GM19239 (cell line): ENCODE data around the gene C1QTNF8.

Experiments
- DNase-seq: peaks from one replicate; pipeline ENCODE4 v3.0.0; 2011; ENCODE audit warnings: low spot score; ENCODE audit not compliant: insufficient read length
- FAIRE-seq: peaks from 2 replicates; lab custom pipeline; 2011; peaks lifted over from hg19 to GRCh38; lab: Jason Lieb, UNC

The C1QTNF8 gene, protein sequence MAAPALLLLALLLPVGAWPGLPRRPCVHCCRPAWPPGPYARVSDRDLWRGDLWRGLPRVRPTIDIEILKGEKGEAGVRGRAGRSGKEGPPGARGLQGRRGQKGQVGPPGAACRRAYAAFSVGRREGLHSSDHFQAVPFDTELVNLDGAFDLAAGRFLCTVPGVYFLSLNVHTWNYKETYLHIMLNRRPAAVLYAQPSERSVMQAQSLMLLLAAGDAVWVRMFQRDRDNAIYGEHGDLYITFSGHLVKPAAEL

GRCh38 chr16:1096169-1097082 lies at the start of gene C1QTNF8:
Gene C1QTNF8, minus strand, starts transcription at chr16:1096244. Its CDS starts 1,322 bp downstream, at chr16:1094922.
- FAIRE-seq (no peak), DNase-seq (no peak)

GRCh38 chr16:1145383-1146100 lies 49.5 kb upstream of the C1QTNF8 start:
- DNase-seq: no peak
- no peak for FAIRE-seq

DNA sequence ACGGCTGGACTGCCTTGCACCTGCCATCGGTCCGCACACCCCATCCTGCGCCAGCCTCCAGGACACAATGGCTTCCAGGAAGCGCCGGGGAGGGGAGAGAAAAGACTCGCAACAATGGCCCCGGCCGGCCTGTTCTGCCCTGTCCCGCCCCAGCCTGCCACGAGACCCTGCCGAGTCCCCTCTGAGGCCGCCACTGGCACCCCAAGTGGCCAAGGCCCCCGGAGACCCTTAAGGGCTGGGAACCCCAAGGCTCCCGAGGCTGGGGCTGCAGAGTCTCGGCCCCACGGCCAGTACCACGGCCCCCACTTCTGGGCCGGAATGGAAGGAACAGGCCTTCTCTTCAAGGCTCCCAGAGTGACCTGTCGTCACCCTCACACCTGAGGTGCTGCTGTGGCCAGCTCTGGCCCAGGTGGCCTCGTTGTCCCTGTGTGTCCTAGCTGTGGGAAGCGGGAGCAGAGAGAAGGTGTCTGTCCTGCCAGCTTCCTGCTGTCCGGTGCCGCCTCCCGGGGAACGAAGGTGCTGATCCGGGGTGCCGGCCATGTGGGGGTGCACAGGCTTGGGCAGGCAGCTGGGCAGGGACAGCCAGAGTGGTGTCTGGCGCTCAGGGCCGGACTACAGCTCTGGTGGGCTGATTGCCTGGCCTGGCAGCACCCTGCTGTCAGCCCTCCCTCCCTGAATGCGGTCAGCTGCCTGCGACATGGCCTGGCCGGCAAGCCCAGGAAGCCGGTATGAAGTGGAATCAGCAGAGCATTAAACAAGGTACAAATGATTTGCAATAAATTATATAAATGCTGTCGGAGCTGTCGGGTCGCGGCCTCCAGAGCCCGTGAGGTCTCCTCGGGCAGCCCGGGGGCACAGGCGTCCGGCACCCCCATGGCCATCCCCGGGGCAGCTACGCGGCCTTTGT lies 48.7 kb upstream of the C1QTNF8 start:
- FAIRE-seq (no peak), DNase-seq (no peak)

- no peak for FAIRE-seq
- no peak for DNase-seq
These were observed 47.9 kb upstream of the C1QTNF8 start for GRCh38 chr16:1143761-1144450.

- DNase-seq (no peak), FAIRE-seq (no peak)
These were observed 46.9 kb upstream of the C1QTNF8 start for GRCh38 chr16:1142911-1143310.

- FAIRE-seq (no peak), DNase-seq (no peak)
These were observed 45.7 kb upstream of the C1QTNF8 start for GRCh38 chr16:1141716-1142115.

DNA sequence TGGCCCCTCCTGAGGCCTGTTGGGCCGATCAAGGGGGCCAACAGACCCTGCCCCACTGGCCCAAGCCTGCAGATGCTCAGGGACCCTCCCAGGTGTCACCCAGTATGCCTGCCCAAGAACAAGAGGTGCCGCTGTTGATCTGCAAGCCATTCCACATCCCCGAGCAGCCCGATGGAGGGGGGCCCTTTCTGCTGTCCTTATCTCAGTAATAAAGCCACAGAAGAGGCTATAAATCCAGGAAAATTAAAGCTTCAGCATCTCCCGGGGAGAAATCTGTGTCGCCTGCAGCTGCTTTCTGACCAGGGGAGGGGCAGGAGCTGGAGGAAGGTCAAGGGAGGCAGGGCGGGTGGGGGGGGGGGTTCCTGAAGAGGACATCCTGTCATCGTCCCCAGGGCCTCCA lies 45.1 kb upstream of the C1QTNF8 start:
- FAIRE-seq (no peak), DNase-seq (no peak)

- no peak for FAIRE-seq
- no peak for DNase-seq
These were observed 44.6 kb upstream of the C1QTNF8 start for GRCh38 chr16:1140582-1141162.

- DNase-seq: no peak
- FAIRE-seq: no peak
These were observed 41.6 kb upstream of the C1QTNF8 start for GRCh38 chr16:1137604-1138003.

DNA sequence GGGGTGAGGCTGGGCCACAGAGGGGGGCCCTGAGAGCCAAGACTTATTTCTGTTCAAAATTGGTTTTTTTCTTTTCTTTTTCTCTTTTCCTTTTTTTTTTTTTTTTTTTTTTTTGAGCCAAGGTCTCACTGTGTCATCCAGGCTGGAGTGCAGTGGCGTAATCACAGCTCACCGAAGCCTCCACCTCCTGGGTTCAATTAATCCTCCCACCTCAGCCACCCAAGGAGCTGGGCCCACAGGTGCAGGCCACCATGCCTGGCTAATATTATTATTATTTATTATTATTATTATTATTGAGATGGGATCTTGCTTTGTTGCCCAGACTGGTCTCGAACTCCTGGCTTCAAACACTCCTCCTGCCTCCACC lies 39.4 kb upstream of the C1QTNF8 start:
- FAIRE-seq (no peak), DNase-seq (no peak)

GRCh38 chr16:1134776-1135458 lies 38.9 kb upstream of the C1QTNF8 start:
- no peak for FAIRE-seq

GRCh38 chr16:1133810-1134520 lies 37.9 kb upstream of the C1QTNF8 start:
- DNase-seq (no peak), FAIRE-seq (no peak)

More at GRCh38 chr16:1134776-1135458, 38.9 kb upstream of the C1QTNF8 start:
- DNase-seq: no peak

GRCh38 chr16:1133271-1133670 lies 37.2 kb upstream of the C1QTNF8 start:
- FAIRE-seq: no peak
- no peak for DNase-seq

GRCh38 chr16:1132431-1132830 lies 36.4 kb upstream of the C1QTNF8 start:
- no peak for DNase-seq
- FAIRE-seq: no peak

DNA sequence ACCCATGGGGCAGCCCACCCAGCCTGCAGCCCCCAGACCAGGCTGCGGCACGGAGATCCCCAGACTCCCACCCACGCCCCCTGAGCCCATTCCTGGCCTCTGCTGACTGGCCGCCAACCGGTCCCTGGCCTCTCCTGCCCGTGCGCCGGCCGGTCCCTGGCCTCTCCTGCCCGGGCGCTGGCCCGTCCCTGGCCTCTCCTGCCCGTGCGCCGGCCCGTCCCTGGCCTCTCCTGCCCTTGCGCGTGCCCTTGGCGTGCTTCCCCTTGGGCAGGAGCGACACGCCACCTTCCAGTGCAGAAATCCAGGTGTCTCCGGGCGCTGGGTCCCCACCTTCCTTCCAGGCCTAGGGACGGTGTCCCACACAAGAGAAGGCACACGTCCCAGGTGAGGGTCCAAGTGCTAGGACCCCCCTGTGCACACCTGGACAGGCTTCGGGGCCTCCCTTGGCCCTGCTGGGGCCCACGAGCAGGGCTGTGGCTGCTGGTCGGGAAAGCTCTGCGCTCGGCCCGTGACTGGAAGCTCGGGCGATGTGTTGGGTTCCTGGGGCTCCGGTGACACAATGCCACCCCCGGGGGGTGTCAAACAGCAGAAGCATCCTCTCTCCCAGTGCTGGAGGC lies 35.4 kb upstream of the C1QTNF8 start:
- DNase-seq (no peak), FAIRE-seq (no peak)

GRCh38 chr16:1130382-1130781 lies 34.3 kb upstream of the C1QTNF8 start:
- FAIRE-seq (no peak), DNase-seq (no peak)
